ENCODE data around the gene SHISAL1. TPM values are rescaled to one million over a fixed set of nuclear protein-coding genes. Genes with fewer than 3 reads are reported as not detected.

Gene SHISAL1
- total RNA-seq, 1 donor from 2014 or later = not detected

DNA sequence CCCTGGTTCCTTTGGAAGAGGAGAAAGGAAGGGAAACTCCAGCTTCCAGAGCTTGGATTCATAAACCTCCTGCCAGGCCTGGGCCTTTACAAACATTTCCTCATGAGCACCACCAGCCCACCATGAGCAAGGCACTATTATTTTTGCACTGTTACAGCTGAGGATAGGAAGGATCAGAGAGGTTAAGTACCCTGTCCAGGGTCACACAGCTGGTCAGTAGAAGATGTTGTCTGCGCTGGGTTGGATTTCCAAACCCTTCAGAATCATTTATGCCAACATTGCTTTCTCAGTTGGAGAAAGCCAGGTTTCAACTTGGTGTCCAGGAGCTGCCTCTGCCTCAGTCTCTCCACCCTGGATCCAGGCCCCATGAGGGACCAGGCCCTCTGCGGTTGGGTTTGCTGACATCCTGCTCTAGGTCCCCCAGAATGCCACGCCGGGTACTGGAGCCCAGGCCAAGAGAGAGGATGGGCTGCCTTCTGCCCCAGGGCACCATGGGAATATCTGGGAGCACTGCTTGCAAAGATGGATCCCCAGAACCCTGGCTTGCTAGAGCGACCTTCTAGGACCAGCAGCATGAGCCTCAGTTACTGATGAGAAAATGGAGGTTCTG lies 29.7 kb upstream of the SHISAL1 start:
- no peak for DNase-seq

DNA sequence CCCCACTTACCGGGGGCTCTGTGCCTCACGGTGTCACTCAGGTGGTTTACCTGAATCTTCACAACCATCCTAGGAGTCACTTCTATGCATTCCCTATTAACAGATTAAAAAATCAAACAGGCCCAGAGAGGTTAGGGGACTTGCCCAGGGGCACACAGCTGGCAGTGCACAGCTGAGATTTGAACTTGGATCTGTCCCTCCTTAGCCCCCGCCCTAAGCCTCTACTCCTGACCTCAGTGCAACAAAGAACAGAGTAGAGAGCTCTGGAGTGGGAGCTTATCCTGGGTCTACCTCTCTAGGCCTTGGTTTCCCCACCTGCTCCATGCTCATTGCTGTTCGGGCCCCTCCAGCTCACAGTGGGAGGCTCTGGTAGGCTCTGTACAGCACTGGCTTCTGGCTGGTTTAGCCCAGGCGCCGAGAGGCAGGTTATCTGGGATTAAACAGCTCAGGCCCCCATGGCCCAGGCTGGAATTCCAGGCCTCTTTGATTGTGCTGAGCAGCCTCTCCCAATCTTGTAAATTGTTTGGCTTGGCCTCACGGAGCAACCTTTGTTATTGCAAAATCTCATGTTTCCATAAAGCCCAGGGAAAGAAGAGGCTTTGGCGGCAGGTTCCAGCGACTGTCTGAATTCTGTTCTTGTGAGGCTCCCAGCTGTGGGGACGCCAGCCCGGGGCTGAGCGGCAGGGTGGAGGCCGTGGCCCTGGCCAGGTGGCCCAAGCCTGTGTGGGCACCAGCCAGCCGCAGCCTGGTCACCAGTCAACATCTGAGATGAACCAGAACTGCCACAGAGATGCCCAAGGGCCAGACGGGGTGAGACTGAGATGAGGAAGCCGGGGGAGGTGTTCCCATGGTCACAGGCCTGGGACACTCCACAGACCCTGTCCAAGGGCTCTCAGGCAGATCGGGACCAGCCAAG lies 28.9 kb upstream of the SHISAL1 start:
- no peak for DNase-seq

DNA sequence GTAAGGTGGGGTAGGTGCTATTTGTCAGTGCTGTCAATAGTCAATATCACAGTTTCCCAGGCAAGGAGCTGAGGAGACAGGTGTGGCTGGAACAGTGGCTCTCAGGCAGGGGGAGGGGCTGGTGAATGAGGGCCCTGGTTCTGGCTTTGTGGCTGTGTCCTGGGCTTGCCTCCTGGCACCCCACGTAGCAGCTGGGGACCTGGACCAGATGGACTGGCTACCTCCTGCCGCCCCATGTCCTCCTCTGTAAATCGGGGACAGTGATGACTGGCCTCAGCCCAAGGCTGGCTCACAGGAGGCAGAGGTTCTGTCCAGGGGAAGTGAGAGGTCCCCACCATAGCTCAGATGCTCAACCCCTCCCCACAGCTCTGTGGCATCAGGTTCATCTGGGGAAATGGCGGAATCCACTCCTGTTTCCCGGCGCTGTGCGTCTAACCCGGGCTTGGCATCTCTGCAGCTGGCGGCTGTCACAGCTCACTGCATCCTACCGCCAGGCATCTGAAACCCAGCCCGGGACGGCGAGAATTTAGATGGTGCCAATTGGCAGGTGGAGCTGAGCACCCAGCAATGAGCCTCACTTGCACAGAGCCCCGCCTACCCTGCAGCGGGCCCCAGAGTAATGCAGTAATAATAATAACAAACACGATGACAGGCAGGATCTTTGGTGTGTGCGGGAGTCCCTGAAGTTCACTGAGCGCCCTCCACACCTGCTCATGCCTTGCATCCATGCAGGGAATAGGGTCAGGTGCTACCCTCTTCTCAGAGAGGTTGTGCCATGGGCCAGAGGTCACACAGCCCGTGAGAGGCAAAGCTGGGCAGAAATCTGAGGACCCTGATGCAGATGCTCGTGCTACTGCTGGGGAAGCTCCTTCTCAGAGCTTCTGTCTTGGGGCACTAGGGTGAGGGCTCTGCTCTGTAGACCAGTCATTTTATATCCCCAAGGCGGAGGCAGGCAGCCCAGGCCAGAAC lies 27.8 kb upstream of the SHISAL1 start:
- no peak for DNase-seq

DNA sequence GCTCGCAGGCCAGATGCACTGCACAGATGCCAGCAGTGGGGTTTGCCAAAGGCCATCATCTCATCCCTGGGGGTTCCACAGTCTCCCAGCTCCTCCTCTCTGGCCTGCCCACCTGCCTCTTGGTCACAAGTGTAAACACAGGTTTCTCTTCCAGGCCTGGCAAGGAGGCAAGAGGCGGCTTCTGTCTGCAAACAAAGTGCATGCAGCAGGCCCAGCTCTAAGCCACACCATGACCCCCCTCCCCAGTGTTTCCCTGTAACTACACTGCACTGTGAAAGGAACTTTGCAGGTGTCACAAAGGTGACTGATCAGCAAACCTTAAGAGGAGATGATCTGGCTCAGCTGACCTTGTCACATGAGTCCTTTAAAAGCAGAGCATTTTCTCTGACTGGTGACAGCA lies 26.2 kb upstream of the SHISAL1 start:
- DNase-seq = no peak

DNA sequence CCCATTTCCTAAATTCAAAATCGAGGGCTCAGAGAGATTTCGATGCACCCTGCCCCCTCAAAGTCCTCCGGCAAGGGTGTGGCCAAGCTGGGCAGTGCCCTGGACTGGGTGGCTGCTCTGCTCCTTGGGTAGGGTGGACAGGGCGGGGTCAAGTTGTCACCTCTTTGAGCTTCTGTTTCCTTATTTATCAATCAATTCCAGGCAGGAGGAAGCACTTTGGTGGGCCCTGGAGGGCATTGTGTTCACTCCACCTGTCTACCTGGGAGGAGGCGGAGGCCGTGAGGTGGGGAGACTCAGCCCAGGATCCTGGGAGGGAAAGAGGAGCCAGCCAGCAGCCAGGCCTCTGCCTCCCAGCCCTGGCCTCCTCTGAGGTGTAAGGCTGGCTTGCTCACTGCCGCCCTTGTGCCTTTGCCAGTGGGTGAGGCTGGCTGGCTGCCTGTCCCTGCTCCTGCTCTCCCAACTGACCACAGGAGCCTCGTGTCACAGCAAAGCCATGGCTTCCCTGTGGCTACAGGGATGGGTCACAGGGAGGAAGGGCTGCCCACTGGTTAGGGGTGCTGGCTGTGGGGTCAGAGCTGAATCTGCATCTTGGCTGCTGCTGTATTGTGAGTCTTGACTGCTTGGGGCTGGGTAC lies 25.5 kb upstream of the SHISAL1 start:
- no peak for DNase-seq

DNA sequence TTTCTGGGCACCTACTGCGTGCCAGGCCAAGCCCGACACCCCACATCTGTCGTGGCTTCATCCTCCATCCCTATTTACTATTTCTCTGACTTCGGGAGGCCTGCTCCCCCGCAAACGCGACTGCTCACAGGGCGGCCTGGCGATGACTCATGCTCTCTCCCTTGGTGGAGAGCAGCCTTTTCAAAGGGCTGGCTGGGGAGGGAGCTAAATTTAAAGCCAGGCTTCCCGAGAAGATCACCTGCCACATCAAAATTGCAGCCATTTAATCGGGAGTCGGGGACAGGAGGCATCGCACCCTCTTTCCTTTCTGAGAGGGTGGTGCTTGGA lies 24.9 kb upstream of the SHISAL1 start:
- DNase-seq = no peak

DNA sequence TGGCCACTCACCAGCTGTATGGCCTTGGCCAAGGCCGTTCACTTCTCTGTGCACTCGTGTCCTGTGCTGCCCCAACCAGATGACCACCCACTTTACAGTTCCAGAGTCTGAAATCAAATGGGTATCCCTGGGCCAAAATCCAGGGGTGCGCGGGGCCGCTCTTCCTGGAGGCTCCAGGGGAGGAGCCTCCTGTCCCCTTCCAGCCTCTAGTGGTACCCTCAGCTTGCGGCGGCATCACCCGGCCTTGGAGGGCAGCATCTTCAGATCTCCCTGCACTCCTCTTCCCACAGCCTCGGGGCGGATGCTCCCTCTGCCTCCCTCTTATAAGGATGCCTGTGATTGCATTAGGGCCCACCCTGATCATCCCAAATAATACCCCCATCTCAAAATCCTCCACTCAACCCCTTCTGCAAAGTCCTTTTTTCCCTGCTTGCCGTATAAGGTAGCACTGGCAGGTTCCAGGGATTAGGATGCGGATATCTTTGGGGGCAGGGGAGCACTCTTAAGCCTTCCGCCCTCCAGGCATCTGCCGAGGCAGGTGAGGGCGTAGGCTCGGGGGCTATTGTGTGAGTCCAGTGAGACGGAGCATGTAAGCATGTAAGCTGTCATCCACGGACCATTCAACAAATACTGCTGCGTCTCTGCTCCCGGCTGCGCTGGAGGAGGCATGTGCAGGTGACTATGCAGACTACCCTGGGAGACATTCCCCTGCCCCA lies 24.4 kb upstream of the SHISAL1 start:
- DNase-seq = no peak

DNA sequence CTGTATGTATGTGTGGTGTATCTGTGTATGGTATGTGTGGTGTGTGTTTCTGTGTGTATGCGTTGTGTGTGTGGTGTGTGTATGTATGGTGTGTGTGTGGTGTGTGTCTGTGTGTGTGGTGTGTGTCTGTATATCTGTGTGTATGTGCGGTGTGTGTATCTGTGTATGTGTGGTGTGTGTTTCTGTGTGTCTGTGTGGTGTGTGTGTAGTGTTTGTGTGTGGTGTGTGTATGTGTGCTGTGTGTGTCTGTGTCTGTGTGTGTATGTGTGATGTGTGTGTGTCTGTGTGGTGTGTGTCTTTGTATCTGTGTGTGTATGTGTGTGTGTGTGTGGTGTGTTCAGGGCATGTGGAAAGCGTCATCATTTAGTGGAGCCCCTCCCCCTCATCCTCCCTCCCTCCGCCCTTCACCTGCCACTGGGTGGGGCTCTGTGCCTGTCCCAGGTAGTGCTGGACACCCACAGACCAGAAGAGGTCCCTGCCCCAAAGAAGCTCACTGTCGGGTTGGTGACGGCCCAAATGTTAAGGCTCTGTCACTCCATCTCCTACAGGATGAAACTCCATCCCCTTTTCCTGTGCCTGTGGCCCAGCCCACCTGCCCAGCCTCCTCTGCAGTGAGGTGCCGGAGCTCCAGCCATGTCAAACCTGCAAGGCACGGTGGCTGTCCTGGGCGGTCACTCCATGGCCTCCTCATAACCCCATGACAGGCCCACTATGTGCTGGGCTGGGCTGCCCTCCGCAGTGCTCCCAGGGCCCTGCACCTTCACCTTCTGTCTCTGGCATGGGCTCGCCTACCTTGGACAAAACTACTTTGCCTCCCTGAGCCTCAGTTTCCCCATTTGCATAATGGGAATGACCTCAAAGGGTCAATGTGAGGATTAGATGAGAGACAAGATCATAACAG lies 23.4 kb upstream of the SHISAL1 start:
- no peak for DNase-seq

DNA sequence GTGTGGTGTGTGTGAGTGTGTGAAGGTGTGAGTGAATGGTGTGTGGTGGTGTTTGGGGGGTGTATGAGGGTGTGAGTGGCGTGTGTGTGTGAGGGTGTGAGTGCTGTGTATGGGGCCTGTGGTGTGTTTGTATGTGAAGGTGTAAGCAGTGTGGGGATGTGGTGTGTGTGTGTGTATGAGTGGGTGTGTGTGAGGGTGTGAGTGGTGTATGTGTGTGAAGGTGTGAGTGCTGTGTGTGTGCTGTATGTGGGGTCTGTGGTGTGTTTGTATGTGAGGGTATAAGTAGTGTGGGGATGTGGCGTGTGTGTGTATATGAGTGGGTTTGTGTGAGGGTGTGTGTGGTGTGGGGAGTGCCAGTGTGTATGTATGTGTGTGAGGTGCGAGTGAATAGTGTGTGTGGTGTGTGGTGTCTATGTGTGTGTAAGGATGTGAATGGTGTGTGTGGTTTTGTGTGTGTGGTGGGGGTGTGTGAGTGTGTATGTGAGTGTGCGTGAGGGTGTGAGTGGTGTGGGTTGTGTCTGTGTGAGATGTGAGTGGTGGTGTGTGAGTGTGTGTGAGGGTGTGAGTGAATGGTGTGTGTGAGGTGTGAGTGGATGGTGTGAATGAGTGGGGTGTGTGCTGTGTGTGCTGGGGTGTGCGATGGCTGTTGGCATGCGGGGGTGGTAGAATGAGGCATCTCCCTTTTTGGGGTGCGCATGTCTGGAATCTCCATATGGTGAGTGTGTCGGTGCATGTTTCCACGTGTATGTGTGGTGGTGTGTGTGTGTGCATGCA lies 22.5 kb upstream of the SHISAL1 start:
- DNase-seq = no peak

DNA sequence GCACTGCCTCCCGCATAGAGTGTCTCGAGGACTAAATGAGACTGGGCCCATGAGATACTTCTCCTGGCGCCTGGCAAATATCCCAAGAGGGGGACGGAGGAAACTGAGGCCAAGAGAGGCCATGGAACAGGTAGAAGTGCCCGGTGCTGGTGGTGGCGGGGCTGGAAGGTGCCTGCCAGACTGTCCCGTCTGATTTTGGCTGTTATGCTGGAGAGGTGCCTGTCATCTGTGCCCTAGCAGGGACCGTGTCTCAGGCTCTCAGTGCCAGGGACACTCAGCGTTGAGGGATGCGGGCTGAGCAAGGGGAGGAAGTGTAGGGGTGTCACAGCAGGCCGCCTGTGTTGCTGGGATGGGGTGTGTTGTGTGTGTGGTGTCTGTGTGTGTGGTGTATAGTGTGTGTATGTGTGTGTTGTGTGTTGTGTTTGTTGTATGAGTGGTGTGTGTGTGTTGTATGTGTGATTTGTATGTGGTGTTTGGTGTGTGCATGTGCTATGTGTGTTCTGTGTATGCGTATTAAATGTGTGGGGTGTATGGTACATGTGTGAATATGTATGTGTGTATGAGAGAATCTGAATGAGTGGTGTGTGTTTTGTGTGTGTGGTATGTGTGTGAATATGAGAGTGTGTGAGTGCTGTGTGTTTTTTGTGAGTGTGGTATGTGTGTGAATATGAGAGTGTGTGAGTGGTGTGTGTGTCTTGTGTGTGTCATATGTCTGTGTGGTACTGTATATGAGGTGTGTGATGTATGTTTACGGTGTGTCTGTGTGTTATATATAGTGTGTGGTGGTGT lies 21.3 kb upstream of the SHISAL1 start:
- DNase-seq = no peak

DNA sequence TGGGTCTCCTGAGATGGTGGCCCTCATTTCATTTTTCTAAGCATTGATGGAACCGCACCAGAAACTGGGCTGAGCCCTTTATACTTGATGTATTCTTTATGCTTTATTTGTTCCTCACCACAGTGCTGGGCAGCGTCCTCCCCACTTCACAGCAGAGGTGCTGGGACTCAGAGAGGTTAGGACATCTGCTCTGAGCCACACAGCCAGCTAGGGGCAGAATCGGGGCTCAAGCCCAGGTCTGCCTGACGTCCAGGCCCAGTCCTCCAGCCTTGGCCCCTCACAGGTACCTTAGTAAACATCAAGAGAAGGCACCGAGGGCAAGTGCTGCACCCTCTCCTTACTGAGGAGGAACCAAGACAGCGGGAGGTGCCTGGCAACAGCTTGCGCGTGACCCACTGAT lies 20.2 kb upstream of the SHISAL1 start:
- no peak for DNase-seq

DNA sequence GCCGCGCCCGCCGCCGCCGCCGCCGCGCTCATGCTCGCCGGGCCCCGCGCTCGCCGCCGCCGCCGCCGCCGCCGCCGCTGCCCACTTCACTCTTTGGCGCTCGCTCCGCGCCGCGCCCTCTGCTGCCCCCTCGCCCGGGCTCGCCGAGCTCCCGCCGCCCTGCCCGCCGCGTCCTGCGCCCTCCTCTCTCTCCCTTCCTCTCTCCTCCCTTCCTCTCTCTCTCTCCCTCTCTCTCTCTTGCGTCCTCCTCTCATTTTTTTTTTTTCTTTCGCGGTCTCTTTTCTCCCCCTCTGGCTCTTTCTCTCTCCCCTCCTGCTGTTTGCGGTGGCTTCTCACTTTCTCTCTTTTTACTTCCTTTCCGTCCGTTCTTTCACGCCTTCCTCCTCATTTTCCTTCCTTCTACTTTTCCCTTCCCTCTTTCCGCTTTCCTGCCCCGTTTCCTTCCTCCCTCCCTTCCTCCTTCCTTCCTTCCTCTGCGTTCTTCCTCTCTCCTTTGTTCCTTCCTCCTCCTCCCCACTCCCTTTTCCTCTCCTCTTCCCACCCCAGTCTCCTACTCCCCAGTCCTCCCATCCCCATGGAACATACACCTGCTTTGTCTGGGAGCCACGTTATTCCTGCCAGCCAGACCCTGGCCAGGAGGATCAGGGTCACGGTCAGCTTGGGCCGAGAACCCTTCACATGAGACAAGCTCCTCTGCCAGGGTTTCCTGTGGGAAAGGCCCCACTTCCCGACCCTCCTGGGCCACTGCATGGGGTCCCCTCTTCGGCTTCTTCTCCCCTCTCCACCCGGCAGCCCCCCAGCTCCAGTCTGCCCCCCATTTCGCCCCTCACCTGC lies 19.3 kb upstream of the SHISAL1 start:
- DNase-seq = peak; percentile 28

DNA sequence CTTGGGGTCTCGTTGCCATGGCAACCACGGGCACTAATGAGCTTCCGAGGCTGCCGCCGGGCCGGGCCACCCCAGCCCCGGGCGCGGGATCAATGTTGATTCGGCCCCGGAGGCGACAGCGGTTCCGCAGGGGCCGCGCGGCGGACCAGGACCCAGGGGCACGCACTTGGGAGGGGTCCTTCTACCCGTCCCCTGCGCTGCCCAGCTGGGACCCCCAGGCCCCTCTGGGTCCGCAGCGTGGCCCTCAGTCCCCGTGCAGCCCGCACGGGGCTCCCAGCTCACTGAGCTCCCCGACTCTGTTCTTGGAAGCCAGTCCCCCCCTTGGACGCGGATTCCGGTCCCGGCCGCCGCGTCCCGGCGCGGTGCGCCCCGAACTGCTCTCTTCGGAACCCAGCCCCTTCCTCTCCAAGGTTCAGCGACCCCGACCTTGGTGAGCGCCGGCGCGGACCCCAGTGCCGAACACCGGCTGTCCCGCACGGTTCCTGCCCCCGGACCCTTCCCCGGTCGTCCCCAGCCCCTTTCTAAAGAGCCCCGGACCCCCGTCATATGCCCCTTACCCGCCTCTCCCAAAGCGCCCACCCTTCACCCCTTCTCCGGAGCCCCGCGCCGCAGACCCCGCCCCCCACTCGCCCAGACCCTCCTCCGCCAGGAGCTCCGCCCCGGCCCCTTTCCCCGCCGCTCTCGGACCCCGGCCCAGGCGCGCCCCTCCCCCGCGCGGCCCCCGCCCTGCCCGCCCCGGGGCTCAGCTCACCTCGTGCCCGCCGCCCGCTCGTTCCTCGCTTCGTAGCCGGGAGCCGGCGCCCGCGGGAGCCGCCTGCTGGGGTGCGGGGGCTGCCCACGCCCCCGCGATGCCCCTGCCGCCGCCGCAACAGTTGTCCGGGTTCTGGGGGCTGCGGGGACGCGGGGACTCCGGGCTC lies 18.3 kb upstream of the SHISAL1 start:
- no peak for DNase-seq

DNA sequence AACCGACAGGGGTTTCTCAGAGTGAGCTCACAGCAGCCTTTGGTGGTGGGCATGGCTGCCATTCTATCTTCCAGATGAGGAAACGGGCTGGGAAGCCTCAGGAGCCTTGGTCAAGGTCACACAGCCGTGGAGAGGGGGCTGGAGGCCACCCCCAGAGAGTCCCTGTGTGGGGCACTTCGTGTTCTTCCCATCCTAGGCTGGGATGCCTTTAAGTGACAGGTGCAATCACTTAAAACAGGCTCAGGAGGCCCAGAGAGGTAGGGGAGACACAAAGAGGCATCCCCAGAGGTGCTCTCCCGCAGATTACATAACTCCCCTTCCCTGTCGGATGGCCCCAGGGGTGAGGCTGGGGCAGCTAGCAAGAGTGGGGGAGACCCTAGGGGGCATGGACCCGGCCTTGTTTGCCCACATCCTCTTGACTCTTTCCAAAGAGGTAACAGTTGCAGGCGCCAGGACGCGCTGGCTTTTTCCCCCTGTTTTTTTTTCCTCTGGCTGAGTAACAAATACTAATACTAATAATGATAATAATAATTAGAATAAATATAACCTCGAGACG lies 17.5 kb upstream of the SHISAL1 start:
- DNase-seq = no peak

DNA sequence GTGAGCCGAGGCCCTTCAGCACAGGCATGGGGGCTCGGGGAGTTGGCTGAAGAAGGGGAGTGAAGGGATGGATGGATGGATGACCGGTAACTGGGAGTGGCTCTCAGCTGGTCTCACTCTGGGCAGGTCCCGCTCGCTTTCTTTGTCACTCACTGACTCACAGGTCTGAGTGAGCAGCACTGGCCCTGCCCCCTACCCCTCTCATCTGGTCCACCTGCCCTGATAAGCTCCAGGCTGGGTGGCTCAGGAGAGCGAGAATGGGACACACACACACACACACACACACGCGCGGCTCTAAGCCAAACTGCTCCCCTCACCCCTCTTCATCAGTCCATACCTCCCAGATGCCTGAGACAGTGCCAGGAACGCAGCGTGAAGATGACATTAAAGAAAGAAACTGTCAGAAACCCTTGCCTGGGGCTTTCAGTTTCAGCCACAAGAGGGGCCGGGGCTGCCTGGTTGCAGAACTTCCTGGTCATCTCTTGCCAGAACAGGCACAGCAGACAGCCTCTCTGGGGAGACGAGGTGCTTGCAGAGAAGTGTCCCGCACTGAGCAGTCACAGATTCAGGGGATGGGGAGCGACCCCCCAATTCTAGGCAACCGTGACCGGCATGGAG lies 16.5 kb upstream of the SHISAL1 start:
- DNase-seq = no peak

DNA sequence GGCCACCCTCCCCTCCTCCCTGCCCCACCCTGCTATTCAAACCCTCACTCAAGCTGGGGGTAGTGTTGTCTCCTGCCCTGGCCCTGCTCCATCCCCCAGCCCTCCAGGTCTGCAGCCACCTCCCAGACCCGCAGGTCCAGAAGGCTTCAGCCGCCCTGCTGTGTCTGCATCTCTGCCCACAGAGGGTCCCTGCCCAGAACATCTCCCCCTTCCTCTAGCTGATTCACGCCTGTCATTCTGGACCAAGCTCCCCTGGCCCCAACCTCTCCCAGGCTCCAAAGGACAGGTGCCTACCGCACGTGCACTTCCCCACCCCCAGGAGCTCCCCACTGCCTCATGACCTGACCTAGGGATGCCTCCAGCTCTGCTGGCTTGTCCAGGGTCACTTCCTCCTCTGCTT lies 16.0 kb upstream of the SHISAL1 start:
- DNase-seq = no peak

All from dermis blood vessel endothelial cell (primary cell).